Osteocyte (in vitro differentiated cells): ENCODE data around the gene YPEL4. TPM values are rescaled to one million over a fixed set of nuclear protein-coding genes. Genes with fewer than 3 reads are reported as not detected.

Experiments
- DNase-seq: peaks from one replicate; pipeline ENCODE4 v3.0.0; 2021; ENCODE audit warnings: mixed read lengths; ENCODE audit not compliant: unreplicated experiment; ENCODE audit errors: extremely low spot score
- H3K27ac Mint-ChIP-seq: one replicate; pipeline ENCODE4 v1.8.0; 2021; ENCODE audit warnings: mild to moderate bottlenecking, mixed read lengths; ENCODE audit not compliant: unreplicated experiment
- H3K27me3 Mint-ChIP-seq: one replicate; pipeline ENCODE4 v1.8.0; 2021; ENCODE audit warnings: mixed read lengths; ENCODE audit not compliant: unreplicated experiment
- H3K36me3 Mint-ChIP-seq: one replicate; pipeline ENCODE4 v1.8.0; 2021; ENCODE audit warnings: mixed read lengths; ENCODE audit not compliant: unreplicated experiment
- H3K4me1 Mint-ChIP-seq: one replicate; pipeline ENCODE4 v1.8.0; 2021; ENCODE audit warnings: mixed read lengths; ENCODE audit not compliant: unreplicated experiment
- H3K4me3 Mint-ChIP-seq: one replicate; pipeline ENCODE4 v1.8.0; 2021; ENCODE audit warnings: mild to moderate bottlenecking, moderate library complexity, mixed read lengths; ENCODE audit not compliant: unreplicated experiment
- H3K9me3 Mint-ChIP-seq: one replicate; pipeline ENCODE4 v1.8.0; 2021; ENCODE audit warnings: mixed read lengths; ENCODE audit not compliant: unreplicated experiment
- total RNA-seq: library from RNA; stranded (reverse); gene quantifications from 2 replicates; pipeline ENCODE4 v1.2.1, GENCODE V29; 2021
- TF ChIP-seq, protein P1 (sequence below): fragments of 200-600 bp; sonication (generic); IDR thresholded peaks from 2 replicates; pipeline ENCODE4 v1.5.0; 2021; ENCODE audit warnings: antibody characterized with exemption, mild to moderate bottlenecking, moderate library complexity

The YPEL4 gene
- total RNA-seq, 1 donor from 2014 or later, result 0.35 TPM

DNA sequence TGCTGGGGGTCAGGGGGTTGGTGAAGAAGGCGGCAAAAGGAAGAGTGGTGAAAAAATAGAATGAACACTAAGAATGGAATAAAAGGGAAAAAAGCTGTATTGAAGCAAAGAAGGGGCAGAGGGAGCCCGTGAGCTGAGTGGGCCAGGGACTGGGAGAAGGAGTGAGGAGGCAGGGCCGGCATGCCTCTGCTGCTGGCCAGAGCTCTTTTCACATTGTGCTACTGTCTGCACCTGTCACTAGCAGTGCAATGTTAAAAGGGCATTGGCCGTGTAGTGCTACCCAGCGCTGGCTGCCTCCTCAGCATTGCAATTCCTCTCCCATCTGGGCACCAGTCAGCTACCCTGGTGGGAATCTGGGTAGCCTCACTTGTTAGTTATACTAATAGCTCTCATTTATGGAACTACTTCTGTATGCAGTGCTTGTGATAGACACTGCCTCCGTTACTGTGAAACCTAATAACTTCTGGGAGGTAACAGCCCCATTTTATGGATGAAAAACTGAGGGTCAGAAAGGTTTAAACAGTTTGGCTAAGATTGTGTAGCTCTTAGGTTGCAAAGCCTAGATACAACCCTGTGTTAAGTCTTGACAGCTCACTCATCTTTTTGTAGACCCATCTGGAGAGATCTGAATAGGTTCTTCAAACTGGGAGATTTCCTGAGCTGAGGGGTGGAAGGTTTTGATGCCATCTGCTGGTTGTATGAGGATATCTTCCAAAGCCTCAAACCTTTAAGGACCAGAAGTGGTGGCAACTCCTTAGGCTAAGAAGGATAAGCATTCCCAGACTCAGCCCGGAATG, 8.5 kb downstream of the YPEL4 start:
- Mint-ChIP-seq H3K27me3 (peaks cover 16% of the 10 kb centered on the region), H3K9me3 (no peaks in the 10 kb centered on the region), H3K4me3 (no peak overlapping the region), H3K27ac (peak overlapping the region; percentile 23), H3K36me3 (no peaks in the 10 kb centered on the region), H3K4me1 (peaks cover 60% of the 10 kb centered on the region)
- TF ChIP-seq, protein P1, sequence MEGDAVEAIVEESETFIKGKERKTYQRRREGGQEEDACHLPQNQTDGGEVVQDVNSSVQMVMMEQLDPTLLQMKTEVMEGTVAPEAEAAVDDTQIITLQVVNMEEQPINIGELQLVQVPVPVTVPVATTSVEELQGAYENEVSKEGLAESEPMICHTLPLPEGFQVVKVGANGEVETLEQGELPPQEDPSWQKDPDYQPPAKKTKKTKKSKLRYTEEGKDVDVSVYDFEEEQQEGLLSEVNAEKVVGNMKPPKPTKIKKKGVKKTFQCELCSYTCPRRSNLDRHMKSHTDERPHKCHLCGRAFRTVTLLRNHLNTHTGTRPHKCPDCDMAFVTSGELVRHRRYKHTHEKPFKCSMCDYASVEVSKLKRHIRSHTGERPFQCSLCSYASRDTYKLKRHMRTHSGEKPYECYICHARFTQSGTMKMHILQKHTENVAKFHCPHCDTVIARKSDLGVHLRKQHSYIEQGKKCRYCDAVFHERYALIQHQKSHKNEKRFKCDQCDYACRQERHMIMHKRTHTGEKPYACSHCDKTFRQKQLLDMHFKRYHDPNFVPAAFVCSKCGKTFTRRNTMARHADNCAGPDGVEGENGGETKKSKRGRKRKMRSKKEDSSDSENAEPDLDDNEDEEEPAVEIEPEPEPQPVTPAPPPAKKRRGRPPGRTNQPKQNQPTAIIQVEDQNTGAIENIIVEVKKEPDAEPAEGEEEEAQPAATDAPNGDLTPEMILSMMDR, result peak; percentile 63
- DNase-seq, result no peak

DNA sequence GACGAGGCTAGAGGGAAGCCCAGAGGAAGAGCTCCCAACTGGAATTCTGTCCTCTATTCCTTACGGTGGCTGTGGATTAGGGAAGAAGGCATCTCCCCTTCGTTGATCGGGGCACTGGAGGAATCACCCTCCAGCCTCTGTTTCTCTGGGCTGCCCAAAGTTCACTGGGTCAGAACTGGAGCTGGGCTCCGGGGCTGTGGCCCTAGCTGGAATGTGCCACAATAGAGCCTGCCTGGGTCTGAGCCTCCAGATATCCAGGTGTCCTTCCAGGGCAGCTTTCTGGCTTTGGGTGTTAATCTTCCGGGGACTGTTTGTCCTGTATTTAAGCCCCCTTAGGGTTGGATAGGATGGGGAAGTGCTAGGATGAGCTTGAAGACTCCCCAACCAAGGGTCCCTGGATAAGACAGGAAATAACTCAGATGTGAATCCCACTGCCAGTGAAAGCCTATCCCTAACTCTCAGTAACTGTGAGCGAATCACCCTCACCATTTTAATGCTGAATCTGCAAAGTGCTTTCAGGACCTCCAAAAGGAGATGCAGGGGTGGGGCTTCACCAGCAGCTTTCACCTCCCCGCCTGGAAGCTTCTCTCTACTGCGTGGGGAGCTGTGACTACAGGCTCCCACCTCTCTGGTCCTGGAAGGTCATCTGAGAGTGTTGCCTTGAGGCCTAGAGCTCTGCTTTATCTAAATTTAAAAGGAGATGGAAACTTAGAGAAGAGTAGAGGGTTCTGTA, 9.5 kb downstream of the YPEL4 start:
- TF ChIP-seq, protein P1, result no peak
- Mint-ChIP-seq H3K27ac (peak overlapping the region; percentile 63), H3K27me3 (peaks cover 8% of the 10 kb centered on the region), H3K36me3 (no peaks in the 10 kb centered on the region), H3K9me3 (no peaks in the 10 kb centered on the region), H3K4me3 (peak overlapping the region; percentile 92), H3K4me1 (peaks cover 52% of the 10 kb centered on the region)
- DNase-seq, result no peak

DNA sequence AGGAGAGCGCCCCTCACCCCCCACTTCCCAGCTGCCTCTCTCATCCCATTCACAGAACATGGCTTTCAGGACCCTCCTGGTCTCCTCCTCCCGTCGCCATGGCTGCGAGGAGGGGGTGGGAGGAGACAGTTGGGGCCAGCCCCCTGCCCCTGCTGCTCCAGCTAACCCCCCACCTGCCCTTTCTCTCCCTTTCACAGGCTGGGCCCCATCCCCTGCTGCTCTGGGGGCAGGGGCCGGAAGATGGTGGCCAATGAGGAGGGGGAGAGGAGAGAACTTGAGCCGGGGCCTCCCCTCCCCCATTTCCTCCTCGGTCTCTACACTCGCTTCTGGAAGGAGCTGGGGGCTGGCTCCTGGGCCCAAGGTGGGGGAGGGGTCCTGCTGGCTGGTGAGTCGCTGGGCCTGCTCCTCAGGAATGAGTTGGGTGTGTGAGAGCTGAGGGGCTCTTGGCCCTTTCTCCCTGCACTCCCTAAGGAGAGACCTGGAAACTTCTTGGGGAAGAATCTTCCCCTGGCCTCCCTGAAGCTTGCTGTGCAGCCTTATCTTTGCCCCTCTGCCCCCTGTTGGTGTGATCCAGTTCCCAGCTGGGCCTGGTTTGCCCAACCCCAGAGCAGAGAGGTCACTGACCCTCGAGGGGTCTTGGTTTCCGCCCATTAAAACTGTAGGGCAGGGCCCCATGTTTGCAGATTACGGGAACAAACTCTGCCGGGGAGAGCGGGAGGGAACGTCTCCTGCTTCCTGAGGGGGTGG, 10.2 kb downstream of the YPEL4 start:
- Mint-ChIP-seq H3K4me1 (peaks cover 45% of the 10 kb centered on the region), H3K4me3 (peak overlapping the region; percentile 92), H3K36me3 (no peaks in the 10 kb centered on the region), H3K27me3 (peaks cover 7% of the 10 kb centered on the region), H3K9me3 (no peaks in the 10 kb centered on the region), H3K27ac (peak overlapping the region; percentile 83)
- TF ChIP-seq, protein P1, result no peak
- DNase-seq, result no peak

DNA sequence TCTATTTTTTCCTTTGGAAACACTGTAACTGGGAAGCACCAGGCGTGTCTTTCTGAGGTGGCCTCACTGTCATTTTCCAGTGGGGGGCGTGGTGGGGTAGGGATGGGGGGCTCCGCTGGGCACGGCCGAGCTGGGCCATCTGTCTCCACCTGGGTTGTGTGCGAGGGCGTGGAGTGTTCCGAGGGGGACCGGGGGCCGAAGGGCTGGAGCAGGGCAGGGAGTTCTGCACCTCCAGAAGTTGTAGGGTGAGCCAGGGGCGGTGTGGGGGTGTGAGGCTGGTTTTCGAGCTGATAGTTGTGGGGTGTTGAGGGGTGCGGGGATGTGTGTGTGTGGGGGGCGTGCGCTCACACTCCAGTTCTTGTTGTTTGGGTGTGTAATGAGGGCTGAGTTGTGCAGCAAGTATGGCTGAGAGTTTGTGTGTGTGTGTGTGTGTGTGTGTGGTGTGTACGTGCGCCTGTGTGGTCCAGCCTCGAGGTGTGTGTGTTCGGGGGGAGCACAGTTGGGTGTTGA, 10.8 kb downstream of the YPEL4 start:
- Mint-ChIP-seq H3K27ac (peak overlapping the region; percentile 83), H3K36me3 (no peaks in the 10 kb centered on the region), H3K27me3 (peaks cover 12% of the 10 kb centered on the region), H3K4me3 (peak overlapping the region; percentile 92), H3K9me3 (no peaks in the 10 kb centered on the region), H3K4me1 (peaks cover 44% of the 10 kb centered on the region)
- DNase-seq, result no peak
- TF ChIP-seq, protein P1, result no peak
